ENCODE data around the gene SIRPA.

DNA sequence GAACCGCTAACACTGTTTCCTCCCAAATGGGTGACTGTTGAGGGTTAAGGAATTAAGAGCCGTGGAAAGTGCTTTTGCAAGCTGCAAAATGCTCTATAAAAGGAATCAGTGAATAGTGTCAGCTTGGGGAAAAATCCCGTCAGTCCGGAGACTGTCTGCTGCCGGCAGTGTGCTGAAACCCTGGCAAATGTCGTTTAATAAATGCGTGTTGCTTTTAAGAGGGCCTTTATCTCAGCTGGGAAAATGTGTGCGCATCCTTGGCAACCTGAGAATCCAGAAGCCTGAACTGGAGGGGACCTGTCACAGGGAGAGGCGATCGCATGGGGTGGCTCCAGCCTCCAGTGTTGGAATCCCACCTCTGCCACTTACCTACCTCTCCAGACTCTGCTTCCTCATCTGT, 9.8 kb downstream of the SIRPA start:
- TF ChIP-seq, protein P1, sequence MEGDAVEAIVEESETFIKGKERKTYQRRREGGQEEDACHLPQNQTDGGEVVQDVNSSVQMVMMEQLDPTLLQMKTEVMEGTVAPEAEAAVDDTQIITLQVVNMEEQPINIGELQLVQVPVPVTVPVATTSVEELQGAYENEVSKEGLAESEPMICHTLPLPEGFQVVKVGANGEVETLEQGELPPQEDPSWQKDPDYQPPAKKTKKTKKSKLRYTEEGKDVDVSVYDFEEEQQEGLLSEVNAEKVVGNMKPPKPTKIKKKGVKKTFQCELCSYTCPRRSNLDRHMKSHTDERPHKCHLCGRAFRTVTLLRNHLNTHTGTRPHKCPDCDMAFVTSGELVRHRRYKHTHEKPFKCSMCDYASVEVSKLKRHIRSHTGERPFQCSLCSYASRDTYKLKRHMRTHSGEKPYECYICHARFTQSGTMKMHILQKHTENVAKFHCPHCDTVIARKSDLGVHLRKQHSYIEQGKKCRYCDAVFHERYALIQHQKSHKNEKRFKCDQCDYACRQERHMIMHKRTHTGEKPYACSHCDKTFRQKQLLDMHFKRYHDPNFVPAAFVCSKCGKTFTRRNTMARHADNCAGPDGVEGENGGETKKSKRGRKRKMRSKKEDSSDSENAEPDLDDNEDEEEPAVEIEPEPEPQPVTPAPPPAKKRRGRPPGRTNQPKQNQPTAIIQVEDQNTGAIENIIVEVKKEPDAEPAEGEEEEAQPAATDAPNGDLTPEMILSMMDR (IDR thresholded peaks at IDR 0.05; ENCODE audit: low read depth, low read length): no peak
- no peak for TF ChIP-seq EZH2phosphoT487 (IDR thresholded peaks at IDR 0.05; ENCODE audit: low read depth)
